ENCODE measurements around the gene YAF2. TPM values are rescaled to one million over a fixed set of nuclear protein-coding genes. Genes with fewer than 3 reads are reported as not detected.

YAF2 gene
- total and polyA plus RNA-seq, 12 donors = 26.9 to 129 (median 79.3) TPM

- TF ChIP-seq, protein P1, sequence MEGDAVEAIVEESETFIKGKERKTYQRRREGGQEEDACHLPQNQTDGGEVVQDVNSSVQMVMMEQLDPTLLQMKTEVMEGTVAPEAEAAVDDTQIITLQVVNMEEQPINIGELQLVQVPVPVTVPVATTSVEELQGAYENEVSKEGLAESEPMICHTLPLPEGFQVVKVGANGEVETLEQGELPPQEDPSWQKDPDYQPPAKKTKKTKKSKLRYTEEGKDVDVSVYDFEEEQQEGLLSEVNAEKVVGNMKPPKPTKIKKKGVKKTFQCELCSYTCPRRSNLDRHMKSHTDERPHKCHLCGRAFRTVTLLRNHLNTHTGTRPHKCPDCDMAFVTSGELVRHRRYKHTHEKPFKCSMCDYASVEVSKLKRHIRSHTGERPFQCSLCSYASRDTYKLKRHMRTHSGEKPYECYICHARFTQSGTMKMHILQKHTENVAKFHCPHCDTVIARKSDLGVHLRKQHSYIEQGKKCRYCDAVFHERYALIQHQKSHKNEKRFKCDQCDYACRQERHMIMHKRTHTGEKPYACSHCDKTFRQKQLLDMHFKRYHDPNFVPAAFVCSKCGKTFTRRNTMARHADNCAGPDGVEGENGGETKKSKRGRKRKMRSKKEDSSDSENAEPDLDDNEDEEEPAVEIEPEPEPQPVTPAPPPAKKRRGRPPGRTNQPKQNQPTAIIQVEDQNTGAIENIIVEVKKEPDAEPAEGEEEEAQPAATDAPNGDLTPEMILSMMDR (IDR thresholded peaks at IDR 0.05) = no peak
- intact Hi-C loops (cut with DNase I) = loop anchor here in 7 of 10 donors (2.0 to 10.0 kb wide), 10 partner anchors 199 to 1216 kb away; partner anchors contain the start of genes PPHLN1 (in 1 of the 7) and ZCRB1 (in 1 of the 7)
- Histone ChIP-seq H3K27me3 (no peaks in the 10 kb centered on the region), H3K9me3 (no peaks in the 10 kb centered on the region), H3K36me3 (no peaks in the 10 kb centered on the region), H3K4me3 (no peak overlapping the region), H3K27ac (no peak overlapping the region), H3K4me1 (peaks cover 4 to 35% (median 24%) of the 10 kb centered on the region in 9 donors)
- no peak for DNase-seq
- 82 to 88% methylated on average over 3 of the region's 3 CpGs for WGBS, 2 donors
- no peak for ATAC-seq
These were observed 109.7 kb downstream of the YAF2 start for GRCh38 chr12:42128327-42128726.

DNA sequence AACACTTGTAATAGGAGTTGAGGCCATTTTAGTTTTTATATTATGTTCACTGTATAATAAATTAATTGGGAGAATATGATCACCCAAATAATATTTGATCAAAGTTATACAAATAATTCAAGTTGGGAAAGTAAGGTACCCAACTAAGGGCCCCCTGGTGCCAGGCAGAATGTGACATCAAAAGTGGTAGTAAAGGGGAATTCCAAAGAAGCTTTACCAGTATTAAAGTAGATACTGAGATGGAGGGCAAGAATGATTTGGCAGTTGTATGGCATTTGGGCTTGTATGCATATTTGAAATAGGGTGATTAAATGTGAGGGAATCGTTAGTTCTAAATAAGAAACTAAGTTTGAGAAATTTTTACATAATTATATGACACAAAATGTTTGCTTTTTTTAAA is 111.1 kb downstream of the YAF2 start:
- Histone ChIP-seq H3K27ac (no peak overlapping the region), H3K9me3 (no peaks in the 10 kb centered on the region), H3K27me3 (no peaks in the 10 kb centered on the region), H3K4me1 (peaks cover 4 to 35% (median 24%) of the 10 kb centered on the region in 9 donors), H3K36me3 (no peaks in the 10 kb centered on the region), H3K4me3 (no peak overlapping the region)
- intact Hi-C loops (cut with DNase I) = loop anchor here in 7 of 10 donors (5.0 to 10.0 kb wide), 8 partner anchors 200 to 1218 kb away; partner anchors contain the start of genes PPHLN1 (in 1 of the 7) and ZCRB1 (in 1 of the 7)
- no peak for DNase-seq
- WGBS, 2 donors = 92 to 95% methylated on average over 1 of the region's 1 CpG
- TF ChIP-seq, protein P1 (IDR thresholded peaks at IDR 0.05) = no peak
- no peak for ATAC-seq

DNA sequence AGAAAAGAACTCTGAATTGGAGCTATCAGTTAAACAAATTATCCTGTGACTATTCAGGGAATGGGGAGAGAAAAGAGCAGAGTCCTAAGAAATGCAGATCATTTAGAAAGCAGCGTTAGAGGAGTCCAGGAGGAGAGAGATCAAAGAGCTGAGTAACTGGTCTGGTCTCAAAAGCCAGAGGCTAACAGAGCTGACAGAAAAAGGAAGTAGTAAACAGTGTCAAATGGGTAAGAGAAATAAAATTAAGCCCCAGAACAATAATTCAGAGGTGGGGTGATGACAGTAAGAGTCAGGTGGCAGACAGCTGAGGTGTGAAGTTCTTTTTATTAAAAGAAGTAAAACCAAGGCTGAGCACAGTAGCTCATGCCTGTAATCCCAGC is 112.7 kb downstream of the YAF2 start:
- TF ChIP-seq, protein P1 (IDR thresholded peaks at IDR 0.05) = no peak
- intact Hi-C loops (cut with DNase I) = loop anchor here in 7 of 10 donors (5.0 to 10.0 kb wide), 8 partner anchors 202 to 1219 kb away; partner anchors contain the start of genes PPHLN1 (in 1 of the 7) and ZCRB1 (in 1 of the 7)
- Histone ChIP-seq H3K27ac (no peak overlapping the region), H3K4me3 (no peak overlapping the region), H3K9me3 (no peaks in the 10 kb centered on the region), H3K36me3 (no peaks in the 10 kb centered on the region), H3K4me1 (peaks cover 0 to 26% (median 16%) of the 10 kb centered on the region in 9 donors), H3K27me3 (no peaks in the 10 kb centered on the region)
- no peak for DNase-seq
- WGBS, 2 donors = 55 to 65% methylated on average over 1 of the region's 1 CpG
- no peak for ATAC-seq

GRCh38 chr12:42124764-42125387 is 113.2 kb downstream of the YAF2 start:
- intact Hi-C loops (cut with DNase I) = loop anchor here in 7 of 10 donors (5.0 to 10.0 kb wide), 8 partner anchors 202 to 1220 kb away; partner anchors contain the start of genes PPHLN1 (in 1 of the 7) and ZCRB1 (in 1 of the 7)
- TF ChIP-seq, protein P1 (IDR thresholded peaks at IDR 0.05) = no peak

More at GRCh38 chr12:42124764-42125387, 113.2 kb downstream of the YAF2 start:
- WGBS, 2 donors = 42 to 44% methylated on average over 5 of the region's 5 CpGs
- H3K27ac ChIP-seq = no peak overlapping the region
- no peak overlapping the region for H3K4me3 ChIP-seq
- no peaks in the 10 kb centered on the region for H3K36me3 ChIP-seq
- no peaks in the 10 kb centered on the region for H3K9me3 ChIP-seq
- ATAC-seq = no peak
- no peaks in the 10 kb centered on the region for H3K27me3 ChIP-seq
- DNase-seq = no peak
- H3K4me1 ChIP-seq = peaks cover 0 to 20% (median 11%) of the 10 kb centered on the region in 9 donors
